HEK293T (cell line): Measurements from ENCODE around the gene EPHA7.

Experiments
- FOXK2 ChIP-seq: fragments of 450-650 bp; IDR thresholded peaks from 2 replicates; pipeline ENCODE4 v1.6.1; 2016; ENCODE audit warnings: mild to moderate bottlenecking
- HDGF ChIP-seq: fragments of 450-650 bp; IDR thresholded peaks from 2 replicates; pipeline ENCODE4 v1.6.1; 2017; ENCODE audit warnings: antibody characterized with exemption, borderline replicate concordance
- NFRKB ChIP-seq: fragments of 450-650 bp; IDR thresholded peaks from 2 replicates; pipeline ENCODE4 v1.6.1; 2016; ENCODE audit warnings: mild to moderate bottlenecking, moderate library complexity
- PKNOX1 ChIP-seq: fragments of 450-650 bp; IDR thresholded peaks from 2 replicates; pipeline ENCODE4 v1.6.1; 2016
- SUZ12 ChIP-seq: fragments of 450-650 bp; IDR thresholded peaks from 2 replicates; pipeline ENCODE4 v1.6.1; 2016; ENCODE audit warnings: mild to moderate bottlenecking
- TARDBP ChIP-seq: fragments of 450-650 bp; IDR thresholded peaks from 2 replicates; pipeline ENCODE4 v1.6.1; 2016
- ZNF384 ChIP-seq: fragments of 450-650 bp; IDR thresholded peaks from 2 replicates; pipeline ENCODE4 v1.6.1; 2016

- TF ChIP-seq ZNF384 = no peak
- TF ChIP-seq TARDBP = no peak
- TF ChIP-seq SUZ12 = no peak
- TF ChIP-seq PKNOX1 = no peak
- no peak for TF ChIP-seq HDGF
- TF ChIP-seq NFRKB = no peak
- no peak for TF ChIP-seq FOXK2
These were observed 34.6 kb upstream of the EPHA7 start for GRCh38 chr6:93453956-93454355.
